Naive B cell (primary cell): ENCODE measurements around the gene SH3GL1. TPM values are rescaled to one million over a fixed set of nuclear protein-coding genes. Genes with fewer than 3 reads are reported as not detected.
A peak's percentile ranks its signal among the peaks of the same experiment; 100 is the strongest.

ENCODE experiments used
- ATAC-seq, 2 donors: fragments of 150-1000 bp; cut with Tn5 transposase; 2 replicates each; pipeline ENCODE4 v1.10.0; 2021; ENCODE audit warnings: low read depth in 2 of 2, mild to moderate bottlenecking in 2 of 2, moderate library complexity in 2 of 2
- DNase-seq: peaks from one replicate; pipeline ENCODE4 v3.0.0; 2022
- H3K27ac Mint-ChIP-seq, 6 donors: one replicate each; pipeline ENCODE4 v1.8.0; 2020 to 2022; ENCODE audit warnings: mild to moderate bottlenecking in 6 of 6, mixed read lengths in 6 of 6, moderate library complexity in 5 of 6, inconsistent platforms in 2 of 6
- H3K27me3 Mint-ChIP-seq, 3 donors: one replicate each; pipeline ENCODE4 v1.8.0; 2021 to 2022; ENCODE audit warnings: mixed read lengths in 3 of 3, mild to moderate bottlenecking in 1 of 3
- H3K36me3 Mint-ChIP-seq, 2 donors: one replicate each; pipeline ENCODE4 v1.8.0; 2020 to 2022; ENCODE audit warnings: mixed read lengths in 2 of 2, inconsistent platforms in 1 of 2, mild to moderate bottlenecking in 1 of 2
- H3K4me1 Mint-ChIP-seq, 3 donors: one replicate each; pipeline ENCODE4 v1.8.0; 2020 to 2022; ENCODE audit warnings: mixed read lengths in 3 of 3, inconsistent platforms in 1 of 3, mild to moderate bottlenecking in 1 of 3, moderate library complexity in 1 of 3
- H3K4me3 Mint-ChIP-seq, 8 donors: one replicate each; pipeline ENCODE4 v1.8.0; 2020 to 2022; ENCODE audit warnings: mild to moderate bottlenecking in 8 of 8, mixed read lengths in 8 of 8, moderate library complexity in 8 of 8, inconsistent platforms in 2 of 8
- H3K9me3 Mint-ChIP-seq, 7 donors: one replicate each; pipeline ENCODE4 v1.8.0; 2020 to 2022; ENCODE audit warnings: mixed read lengths in 7 of 7, mild to moderate bottlenecking in 5 of 7, inconsistent platforms in 2 of 7, moderate library complexity in 1 of 7
- polyA plus RNA-seq, 6 donors: library from polyadenylated mRNA; unstranded; fragments of 300-500 nt; fragmentation: Illumina TruSeq; gene quantifications; one replicate each; pipeline ENCODE4 v1.2.3, GENCODE V29; 2021; ENCODE audit warnings: low read depth in 6 of 6

Gene SH3GL1
- polyA plus RNA-seq, 6 donors from 2014 or later, result 4.9 to 18.5 (median 12.7) TPM

DNA sequence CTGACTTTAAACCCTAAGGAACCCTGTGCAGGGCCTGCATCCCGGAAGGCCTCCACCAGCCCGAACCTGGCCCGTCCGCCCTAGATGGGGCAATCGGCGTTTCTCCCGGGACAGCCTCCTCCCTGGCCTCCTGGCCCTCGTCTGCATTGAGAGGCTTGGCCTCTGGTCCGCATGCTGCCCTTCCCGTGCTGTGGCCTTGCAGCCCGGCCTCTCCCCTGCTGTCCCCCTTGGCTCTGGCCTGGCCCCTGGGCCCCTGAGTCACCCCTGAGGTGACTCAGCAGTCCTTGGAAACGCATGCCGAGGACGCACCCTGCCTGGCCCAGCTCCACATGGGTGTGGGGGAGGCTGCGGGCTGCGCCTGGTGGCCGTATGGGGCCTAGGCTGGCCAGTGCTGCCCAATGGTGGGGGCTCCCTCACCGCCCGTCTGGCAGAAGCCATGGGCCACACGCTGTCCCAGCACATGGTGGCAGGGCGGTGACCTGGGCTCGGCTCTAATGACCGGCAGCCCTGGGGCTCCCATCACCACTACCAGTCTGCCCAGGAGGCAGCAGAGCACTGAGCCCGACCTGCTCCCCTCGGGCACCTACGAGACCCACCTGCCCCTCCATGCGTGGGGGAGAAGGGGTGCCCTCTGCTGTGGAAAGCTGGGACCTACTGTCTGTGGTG, 25.7 kb downstream of the SH3GL1 start:
- Mint-ChIP-seq H3K9me3 (no peaks in the 10 kb centered on the region), H3K4me1 (peaks cover 47 to 82% (median 81%) of the 10 kb centered on the region in 3 donors), H3K27me3 (no peaks in the 10 kb centered on the region), H3K27ac (peak overlapping the region in 1 of 6 donors; percentile 82), H3K36me3 (no peaks in the 10 kb centered on the region), H3K4me3 (peak overlapping the region in 3 of 8 donors; percentile 69 to 84 (median 83))
- ATAC-seq, result no peak
- DNase-seq, result no peak

DNA sequence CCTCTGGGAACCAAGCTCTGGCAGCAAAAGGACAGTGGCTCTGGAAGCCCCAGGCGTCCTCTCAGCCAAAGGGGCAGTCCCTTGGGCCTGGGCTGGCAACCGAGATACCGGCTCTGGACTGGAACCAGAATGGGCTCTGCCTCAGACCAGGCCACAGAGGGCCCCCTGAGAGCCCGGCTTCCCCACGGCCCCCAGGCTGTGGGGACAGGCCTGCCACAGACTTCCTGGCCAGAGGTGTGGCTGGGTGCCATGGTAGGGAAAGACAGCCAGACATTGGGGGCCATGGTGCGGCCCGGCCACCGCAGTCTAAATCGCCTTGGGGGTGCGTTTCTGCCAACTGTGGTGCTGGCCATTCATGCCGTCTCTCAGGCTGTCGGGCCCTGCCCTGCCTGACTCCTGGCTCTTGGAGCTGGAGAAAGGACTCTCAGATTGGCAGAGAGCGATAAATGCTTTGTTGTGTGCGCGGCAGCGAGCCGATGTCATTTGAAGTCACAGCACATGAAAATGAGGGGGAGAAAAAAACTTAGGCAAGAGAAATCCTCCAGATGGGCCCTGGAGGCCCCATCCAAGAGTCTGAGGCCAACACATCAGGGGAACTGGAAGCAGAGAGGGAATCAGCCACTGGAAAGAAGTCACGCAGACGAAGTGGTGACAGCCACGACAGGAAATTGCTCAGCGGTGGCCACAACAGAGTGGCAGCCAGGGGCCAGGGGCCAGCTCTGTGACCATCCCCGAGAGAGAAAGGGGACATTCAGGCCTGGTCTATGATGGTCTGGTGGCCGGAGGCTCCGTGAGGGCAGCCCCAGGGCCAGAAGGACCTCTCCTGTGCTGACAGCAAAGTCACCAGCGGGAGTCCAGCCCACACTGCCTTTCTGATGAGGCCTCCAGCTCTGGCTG, 26.5 kb downstream of the SH3GL1 start:
- no peaks in the 10 kb centered on the region for H3K36me3 Mint-ChIP-seq
- H3K4me1 Mint-ChIP-seq, result peaks cover 48 to 80% (median 80%) of the 10 kb centered on the region in 3 donors
- no peaks in the 10 kb centered on the region for H3K27me3 Mint-ChIP-seq
- H3K4me3 Mint-ChIP-seq, result peak overlapping the region in 5 of 8 donors; percentile 30 to 79 (median 62)
- DNase-seq (no peak), ATAC-seq (no peak)
- no peaks in the 10 kb centered on the region for H3K9me3 Mint-ChIP-seq
- peak overlapping the region in 5 of 6 donors; percentile 39 to 97 (median 79) for H3K27ac Mint-ChIP-seq

DNA sequence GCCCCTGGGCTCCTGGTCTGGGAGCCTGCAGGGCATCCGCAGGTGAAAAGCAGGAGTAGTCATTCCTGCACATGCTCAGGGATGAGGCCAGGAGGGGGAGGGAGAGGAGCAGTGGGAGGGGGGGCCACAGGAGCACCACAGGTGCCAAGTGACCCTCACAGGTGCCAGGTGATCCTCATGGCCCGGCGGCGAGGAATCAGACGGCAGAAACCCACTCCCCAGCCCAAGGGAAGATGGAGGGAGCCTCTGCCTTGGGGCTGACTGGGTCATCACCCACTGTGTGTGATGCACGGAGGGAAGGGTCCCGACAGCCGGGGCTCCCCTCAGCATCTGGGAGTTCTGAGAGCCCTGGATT, 27.4 kb downstream of the SH3GL1 start:
- Mint-ChIP-seq H3K4me1 (peaks cover 51 to 85% (median 80%) of the 10 kb centered on the region in 3 donors), H3K36me3 (no peaks in the 10 kb centered on the region)

DNA sequence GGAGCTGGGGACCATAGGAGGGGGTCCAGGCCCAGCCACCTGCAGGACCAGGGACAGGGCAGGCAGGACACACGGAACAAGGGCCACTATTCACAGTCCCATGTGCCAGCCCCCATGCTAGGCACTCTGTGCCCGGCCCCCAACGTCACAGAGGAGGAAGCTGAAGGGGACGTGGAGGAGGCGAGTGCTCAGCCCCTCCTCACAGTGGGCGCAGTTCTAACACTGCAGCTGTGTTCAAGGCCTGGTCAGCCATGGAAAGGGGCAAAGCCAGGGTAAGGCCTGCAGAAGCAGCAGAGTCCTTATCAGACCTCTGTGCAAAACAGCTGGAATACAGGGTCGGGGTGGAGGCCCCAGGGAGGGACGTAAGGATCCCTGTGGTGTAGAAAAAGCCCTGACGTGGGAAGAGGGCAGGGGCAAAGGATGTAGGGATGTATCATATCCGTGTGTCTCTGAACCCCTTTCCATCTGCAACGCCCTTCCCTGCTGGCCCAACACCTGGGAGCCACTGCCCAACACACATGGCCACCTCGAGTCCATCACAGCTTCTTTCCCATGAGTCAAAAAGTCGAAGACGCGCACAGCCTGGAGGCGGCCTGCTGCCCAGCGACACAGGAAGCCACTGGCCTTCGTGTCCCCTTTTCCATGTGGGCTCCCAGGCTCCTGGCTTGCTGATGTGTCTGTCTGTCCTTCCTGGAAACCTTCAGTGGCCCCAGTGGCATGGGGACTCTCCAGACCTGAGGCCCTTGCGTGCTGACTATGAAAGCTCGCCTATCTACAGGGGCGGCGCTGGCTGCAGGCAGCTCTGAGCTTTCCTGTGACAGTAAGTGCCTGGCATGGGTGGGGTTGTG, 28.0 kb downstream of the SH3GL1 start:
- ATAC-seq, result no peak
- H3K4me3 Mint-ChIP-seq, result peak overlapping the region in 4 of 8 donors; percentile 20 to 71 (median 46)
- no peaks in the 10 kb centered on the region for H3K9me3 Mint-ChIP-seq
- H3K27ac Mint-ChIP-seq, result peak overlapping the region in 3 of 6 donors; percentile 39 to 75 (median 69)
- no peaks in the 10 kb centered on the region for H3K36me3 Mint-ChIP-seq
- DNase-seq, result no peak
- H3K27me3 Mint-ChIP-seq, result no peaks in the 10 kb centered on the region
- peaks cover 56 to 86% (median 79%) of the 10 kb centered on the region in 3 donors for H3K4me1 Mint-ChIP-seq

More for the DNA sequence above, 27.4 kb downstream of the SH3GL1 start:
- peak overlapping the region in 4 of 8 donors; percentile 20 to 65 (median 32) for H3K4me3 Mint-ChIP-seq
- no peaks in the 10 kb centered on the region for H3K9me3 Mint-ChIP-seq
- DNase-seq, result no peak
- no peaks in the 10 kb centered on the region for H3K27me3 Mint-ChIP-seq
- no peak for ATAC-seq
- H3K27ac Mint-ChIP-seq, result peak overlapping the region in 1 of 6 donors; percentile 75

DNA sequence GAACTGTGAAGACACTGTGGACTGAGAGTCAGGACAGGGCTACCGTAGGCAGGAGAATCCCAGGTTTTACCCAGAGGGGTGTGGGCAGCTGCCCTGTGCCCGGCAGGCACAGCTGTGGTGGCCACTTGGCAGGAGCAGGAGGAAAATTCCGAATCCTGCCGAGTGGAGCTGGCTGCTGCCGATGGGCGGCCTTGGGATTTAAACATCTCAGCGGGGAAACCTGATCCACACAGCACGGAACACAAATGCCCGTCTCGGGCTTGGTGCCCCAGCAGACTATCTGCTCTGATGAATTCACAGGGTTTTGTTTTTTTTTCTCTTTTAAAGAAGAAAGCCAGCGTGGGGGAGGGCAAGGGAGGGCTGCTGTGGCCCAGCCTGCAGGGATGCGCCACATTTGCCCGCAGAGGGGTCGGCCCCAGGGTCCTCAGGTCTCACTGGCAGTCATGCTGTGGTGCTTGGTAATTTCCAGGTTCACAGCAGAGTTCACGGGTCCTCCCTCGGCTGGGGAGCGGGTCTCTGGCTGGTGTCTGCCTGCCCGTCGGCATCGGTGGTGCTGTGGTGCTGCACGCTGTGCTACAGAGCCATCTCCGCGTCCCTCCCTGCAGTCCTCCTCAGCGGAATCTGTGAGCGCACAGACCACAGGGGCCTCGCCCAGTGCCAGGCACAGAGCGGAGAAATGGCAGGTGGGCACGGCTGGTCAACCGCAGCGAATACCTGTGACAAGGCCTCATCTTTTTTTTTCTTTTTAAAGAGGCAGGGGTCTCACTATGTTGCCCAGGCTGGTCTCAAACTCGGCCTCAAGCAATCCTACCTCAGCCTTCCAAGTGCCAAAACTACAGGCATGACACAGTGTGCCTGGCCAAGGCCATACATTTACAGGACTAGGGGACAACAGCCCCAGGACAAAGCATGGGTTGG, 28.8 kb downstream of the SH3GL1 start:
- Mint-ChIP-seq H3K36me3 (no peaks in the 10 kb centered on the region), H3K4me3 (peak overlapping the region in 7 of 8 donors; percentile 29 to 86 (median 69)), H3K9me3 (no peaks in the 10 kb centered on the region), H3K27me3 (no peaks in the 10 kb centered on the region), H3K4me1 (peaks cover 53 to 78% (median 73%) of the 10 kb centered on the region in 3 donors), H3K27ac (peak overlapping the region in 5 of 6 donors; percentile 72 to 95 (median 84))
- ATAC-seq (no peak), DNase-seq (no peak)

DNA sequence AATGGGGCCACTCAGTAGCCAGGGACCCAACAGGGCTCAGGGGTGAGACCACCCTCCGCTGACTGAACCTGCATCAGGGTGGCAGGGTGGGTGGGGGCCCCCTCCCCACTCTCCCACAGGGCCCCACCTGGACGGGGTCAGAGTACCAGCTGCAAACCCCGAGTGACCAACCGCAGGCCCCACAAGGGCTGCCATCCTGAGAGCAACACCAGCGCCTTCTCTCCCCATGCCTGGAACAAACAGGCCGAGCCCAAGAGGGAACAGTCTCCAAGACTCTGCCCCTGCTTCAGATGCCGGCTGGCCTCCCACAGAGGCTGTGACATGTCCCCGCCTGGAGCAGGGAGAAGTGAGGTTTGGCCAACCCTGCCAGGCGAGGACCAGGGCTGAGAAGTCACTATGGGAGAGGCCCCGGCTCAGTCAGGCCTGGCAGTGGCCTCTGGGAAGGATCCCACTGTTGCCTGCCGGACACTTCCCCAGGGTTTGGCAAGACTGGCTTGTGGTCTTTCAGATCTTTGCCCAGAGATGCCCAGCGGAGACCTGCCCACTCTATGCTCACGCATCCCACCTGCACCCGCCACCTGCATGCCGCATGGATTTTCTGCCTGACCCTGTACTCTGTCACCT, 29.8 kb downstream of the SH3GL1 start:
- Mint-ChIP-seq H3K4me1 (peaks cover 43 to 68% (median 66%) of the 10 kb centered on the region in 3 donors), H3K9me3 (no peaks in the 10 kb centered on the region), H3K27me3 (no peaks in the 10 kb centered on the region), H3K27ac (peak overlapping the region; percentile 72 to 97 (median 96)), H3K36me3 (no peaks in the 10 kb centered on the region), H3K4me3 (peak overlapping the region; percentile 57 to 86 (median 83))
- DNase-seq (no peak), ATAC-seq (no peak)

DNA sequence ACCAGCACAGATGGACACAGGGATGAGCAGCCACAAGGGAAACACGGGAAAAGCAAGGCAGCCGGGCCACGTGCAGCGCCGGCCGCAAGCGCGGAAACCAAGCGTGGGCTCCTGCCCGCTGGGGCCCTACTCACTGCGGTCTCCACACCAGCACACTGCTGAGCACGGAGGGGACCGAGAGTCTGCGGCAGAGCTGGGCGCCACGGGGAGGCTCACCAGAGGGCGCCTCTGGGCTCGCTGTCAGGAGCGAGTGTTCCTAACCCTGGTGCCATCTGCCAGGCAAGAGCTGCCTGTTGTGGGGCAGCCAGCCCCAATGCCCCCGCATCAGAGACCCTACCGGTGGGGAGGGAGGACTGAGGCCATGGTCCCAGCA, 30.5 kb downstream of the SH3GL1 start:
- H3K27me3 Mint-ChIP-seq, result no peaks in the 10 kb centered on the region
- H3K36me3 Mint-ChIP-seq, result no peaks in the 10 kb centered on the region
- H3K27ac Mint-ChIP-seq, result peak overlapping the region; percentile 82 to 97 (median 95)
- peak overlapping the region; percentile 52 to 87 (median 83) for H3K4me3 Mint-ChIP-seq
- H3K9me3 Mint-ChIP-seq, result no peaks in the 10 kb centered on the region
- H3K4me1 Mint-ChIP-seq, result peaks cover 41 to 61% (median 60%) of the 10 kb centered on the region in 3 donors
- peak; percentile 45 for DNase-seq
- ATAC-seq, result peak; percentile 32 to 43

DNA sequence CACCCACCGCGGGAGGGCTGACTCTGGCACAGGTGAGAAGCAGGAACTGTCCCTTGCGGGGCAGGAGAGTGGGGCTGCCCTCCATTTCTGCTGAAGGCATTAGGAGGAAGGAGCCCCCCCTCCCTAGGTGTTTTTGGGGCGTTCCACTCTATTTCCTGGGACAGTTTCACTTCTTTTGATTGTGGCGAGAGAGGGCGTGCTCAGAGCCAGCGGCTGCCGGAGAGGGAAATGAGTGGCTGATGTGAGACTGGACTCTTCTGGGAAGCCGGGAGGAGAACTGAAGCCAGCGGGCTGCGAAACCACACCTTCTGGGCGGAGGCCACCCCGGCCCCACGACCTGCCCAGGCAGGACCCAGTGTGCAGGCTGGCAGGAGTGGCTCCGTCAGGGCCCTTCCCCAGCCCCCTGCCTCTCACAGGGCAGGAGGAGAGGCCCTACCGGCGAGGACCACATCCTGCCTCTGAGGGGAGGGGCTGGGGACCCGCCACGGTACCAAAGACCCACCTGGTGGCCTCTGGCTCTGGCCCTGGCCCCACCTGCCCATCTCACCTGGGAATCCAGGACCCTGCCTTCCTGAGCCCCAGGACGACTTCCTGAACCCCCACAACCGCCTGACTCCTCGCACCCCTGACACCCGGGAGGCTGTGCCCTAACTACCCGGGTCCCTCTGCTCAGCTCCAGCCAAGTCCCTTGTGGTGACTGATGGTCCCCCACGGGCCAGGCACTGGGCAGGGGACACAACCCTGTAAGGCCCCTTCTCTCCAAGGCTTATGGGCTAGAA, 31.0 kb downstream of the SH3GL1 start:
- DNase-seq, result peak; percentile 89
- peaks cover 41 to 61% (median 60%) of the 10 kb centered on the region in 3 donors for H3K4me1 Mint-ChIP-seq
- peak; percentile 76 to 79 for ATAC-seq
- H3K36me3 Mint-ChIP-seq, result no peaks in the 10 kb centered on the region
- no peaks in the 10 kb centered on the region for H3K9me3 Mint-ChIP-seq
- H3K27me3 Mint-ChIP-seq, result no peaks in the 10 kb centered on the region
- H3K4me3 Mint-ChIP-seq, result peak overlapping the region; percentile 52 to 87 (median 84)
- peak overlapping the region; percentile 86 to 97 (median 96) for H3K27ac Mint-ChIP-seq

DNA sequence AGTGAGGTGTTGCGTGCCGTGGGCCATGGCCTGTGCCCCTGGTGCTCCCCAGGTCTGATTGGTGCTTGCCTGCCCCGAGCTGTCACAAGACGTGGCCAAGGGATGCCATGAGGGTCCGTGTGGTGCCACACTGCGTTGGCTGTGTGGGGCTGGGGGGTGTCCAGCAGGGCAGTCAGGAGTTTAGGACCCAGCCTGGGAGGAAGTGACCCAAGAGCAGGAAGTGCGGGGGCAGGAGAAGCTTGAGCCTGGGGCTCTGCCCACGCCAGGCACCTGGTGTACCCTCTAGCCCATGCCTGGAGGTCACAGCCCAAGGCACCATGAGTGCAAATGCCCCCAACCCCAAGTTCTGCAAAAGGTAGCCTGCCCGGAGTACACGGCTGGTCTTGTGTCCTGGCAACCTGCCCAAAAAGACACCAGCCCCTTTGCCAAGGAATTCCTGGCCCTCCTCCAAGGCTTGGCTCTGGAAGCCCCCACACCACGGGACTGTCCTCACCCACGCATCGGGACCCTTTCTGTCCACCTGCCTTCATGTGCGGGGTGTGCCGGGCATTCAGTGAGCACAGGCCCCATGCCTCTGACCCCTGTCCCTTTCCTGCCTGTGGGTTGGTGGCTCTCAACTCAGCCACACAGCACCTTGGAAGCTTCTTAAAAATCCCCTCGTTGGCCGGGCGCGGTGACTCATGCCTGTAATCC, 32.1 kb downstream of the SH3GL1 start:
- Mint-ChIP-seq H3K36me3 (no peaks in the 10 kb centered on the region), H3K27ac (peak overlapping the region; percentile 86 to 97 (median 96)), H3K4me3 (peak overlapping the region in 5 of 8 donors; percentile 52 to 84 (median 67)), H3K4me1 (peaks cover 36 to 54% (median 53%) of the 10 kb centered on the region in 3 donors), H3K27me3 (no peaks in the 10 kb centered on the region), H3K9me3 (no peaks in the 10 kb centered on the region)
- ATAC-seq (peak in 1 of 2 donors; percentile 1), DNase-seq (peak; percentile 26)

DNA sequence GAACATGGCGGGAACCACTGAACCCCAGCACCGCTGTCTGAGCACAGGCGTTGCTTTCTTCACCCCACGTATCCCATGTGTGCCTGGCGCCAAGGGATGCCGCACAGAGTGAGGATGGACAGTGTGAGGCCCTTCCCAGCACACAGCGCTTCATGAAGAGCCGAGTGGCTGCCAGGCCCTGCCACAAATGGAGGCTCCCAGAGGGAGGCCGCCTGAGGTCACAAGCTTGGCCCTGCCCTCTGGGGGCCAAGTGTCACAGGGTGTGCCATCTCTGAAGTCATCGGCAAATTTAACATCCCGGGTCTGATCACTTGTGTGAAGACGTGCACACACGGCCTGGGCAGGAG, 32.6 kb downstream of the SH3GL1 start:
- DNase-seq (peak; percentile 27), ATAC-seq (peak in 1 of 2 donors; percentile 14)
- H3K4me3 Mint-ChIP-seq, result peak overlapping the region in 2 of 8 donors; percentile 32 to 73
- peak overlapping the region; percentile 86 to 97 (median 95) for H3K27ac Mint-ChIP-seq
- H3K27me3 Mint-ChIP-seq, result no peaks in the 10 kb centered on the region
- no peaks in the 10 kb centered on the region for H3K9me3 Mint-ChIP-seq
- H3K36me3 Mint-ChIP-seq, result no peaks in the 10 kb centered on the region
- peaks cover 36 to 51% (median 50%) of the 10 kb centered on the region in 3 donors for H3K4me1 Mint-ChIP-seq

DNA sequence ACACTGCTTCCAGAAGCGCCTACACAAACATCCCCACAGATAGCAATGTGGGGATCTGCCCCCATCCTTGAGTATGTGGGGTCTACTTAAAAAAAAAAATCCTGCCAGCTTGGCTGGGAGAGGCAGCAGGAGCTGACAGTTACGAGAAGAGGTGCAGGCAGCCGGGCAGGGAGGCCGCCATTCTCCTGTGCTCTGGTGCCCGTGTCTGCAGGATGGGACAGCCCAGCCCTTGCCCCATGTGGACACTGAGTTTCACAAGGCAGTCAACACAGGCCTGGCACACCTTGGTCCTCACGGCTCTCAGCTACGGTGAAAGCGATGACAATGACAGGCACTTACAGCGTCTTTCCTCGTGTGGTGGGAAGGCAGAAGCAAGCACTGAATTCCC, 33.0 kb downstream of the SH3GL1 start:
- H3K9me3 Mint-ChIP-seq, result no peaks in the 10 kb centered on the region
- DNase-seq (no peak), ATAC-seq (no peak)
- peak overlapping the region; percentile 33 to 97 (median 95) for H3K27ac Mint-ChIP-seq
- peaks cover 33 to 46% (median 46%) of the 10 kb centered on the region in 3 donors for H3K4me1 Mint-ChIP-seq
- no peaks in the 10 kb centered on the region for H3K36me3 Mint-ChIP-seq
- no peaks in the 10 kb centered on the region for H3K27me3 Mint-ChIP-seq
- H3K4me3 Mint-ChIP-seq, result peak overlapping the region in 2 of 8 donors; percentile 33 to 73
